Pancreas (tissue), 10 donors: ENCODE results near the gene SHOX. TPM values are rescaled to one million over a fixed set of nuclear protein-coding genes. Genes with fewer than 3 reads are reported as not detected.
"Not testable (repeated sequence)": the region's sequence is repeated elsewhere in the genome, so short reads cannot be mapped to it uniquely, and the experiment has no call there.

Experiments
- ATAC-seq, 4 donors: fragments of 200-7000 bp; cut with Tn5 transposase; one replicate each; pipeline versions ENCODE4 v1.8.0 to v1.9.1; 2020; ENCODE audit warnings: mild to moderate bottlenecking in 4 of 4, moderate library complexity in 4 of 4
- DNase-seq, 6 donors: peaks; one replicate each; pipeline ENCODE4 v3.0.0-alpha.2; 2020
- FAIRE-seq: peaks from 2 replicates; lab custom pipeline; 2012; peaks lifted over from hg19 to GRCh38; lab: Jason Lieb, UNC
- H3K27ac ChIP-seq, 4 donors: fragments of 200-600 bp; sonication (generic); 1 replicate in 3 of 4; 2 replicates in 1 of 4; pipeline versions ENCODE4 v1.5.0 to v1.8.0; 2020
- H3K27me3 ChIP-seq, 4 donors: fragments of 200-600 bp; one replicate each; pipeline ENCODE4 v1.8.0; 2021
- H3K36me3 ChIP-seq, 3 donors: fragments of 200-600 bp; sonication (generic) in 1 of 3; one replicate each; pipeline versions ENCODE4 v1.5.0 to v1.8.0; 2020 to 2021
- H3K4me1 ChIP-seq, 3 donors: fragments of 200-600 bp; one replicate each; pipeline ENCODE4 v1.8.0; 2021
- H3K4me3 ChIP-seq, 4 donors: fragments of 200-600 bp; sonication (generic) in 2 of 4; one replicate each; pipeline versions ENCODE4 v1.5.0 to v1.8.0; 2020 to 2021
- H3K9me3 ChIP-seq, 4 donors: fragments of 200-600 bp; one replicate each; pipeline ENCODE4 v1.8.0; 2021
- CTCF ChIP-seq, 4 donors: fragments of 200-600 bp; sonication (generic) in 3 of 4; IDR thresholded peaks; one replicate each; pipeline versions ENCODE4 v1.5.0 to v1.8.0; 2021; ENCODE audit warnings: antibody characterized with exemption in 4 of 4
- WGBS, 2 donors: extraction: QIAGEN DNeasy Blood & Tissue Kit; methylation state at CpG; one replicate each; pipeline ENCODE4 v1.1.7; 2013; 5-methylcytosine and 5-hydroxymethylcytosine counted together
- intact Hi-C, 3 donors: fragments of 100-400 bp; cut with DNase I; formaldehyde crosslinking; loops; one replicate each; pipeline versions ENCODE4 v1.11.1 to v1.14.2; 2022
- polyA plus RNA-seq, 2 donors: library from polyadenylated mRNA; stranded (reverse); fragments of 200-250 nt; gene quantifications; one replicate each; pipeline ENCODE4 v1.2.3, GENCODE V29; 2013
- total RNA-seq, 6 donors: library from RNA; stranded (reverse); fragmentation: NEBNext Ultra II Directional in 4 of 6; extraction: Animal tissue kit (Norgen Biotek cat#: 25700) in 4 of 6; gene quantifications; one replicate each; pipeline versions ENCODE4 v1.2.1 to v1.2.4, GENCODE V29; 2021 to 2023
- donor health status: healthy with polysubstance abuse.
- donor health status: DM: no; HTN: no; CAD: no; lungs with moderate emphysema.
- donor health status: DM: no; HTN: no; CAD: no.
- donor health status: control.
- donor health status: control.
- donor health status: Bipolar disorder and iron deficiency.
- donor health status: DM: yes; HTN: yes; CAD: no.
- donor health status: DM: no; HTN: no; CAD: no.
- donor health status: DM: no; HTN: no; CAD: no.
- donor health status: DM: yes; HTN: yes; CAD: no.

Gene SHOX
- total and polyA plus RNA-seq, 8 donors = not detected

GRCh38 chrX:619451-619811, 11.2 kb upstream of the SHOX start:
- 1 to 3% methylated on average over 9 to 23 of the region's 23 CpGs for WGBS, 2 donors
- no peak for FAIRE-seq

GRCh38 chrX:619812-620531, 10.6 kb upstream of the SHOX start:
- H3K9me3 ChIP-seq = no peaks in the 10 kb centered on the region
- DNase-seq (peak in 1 of 6 donors; percentile 67), FAIRE-seq (no peak), ATAC-seq (no peak)
- no peak for TF ChIP-seq CTCF (IDR thresholded peaks at IDR 0.05)
- H3K27ac ChIP-seq = no peak overlapping the region
- H3K4me1 ChIP-seq = no peaks in the 10 kb centered on the region
- no peak overlapping the region for H3K4me3 ChIP-seq
- intact Hi-C loops = no loop called here
- H3K27me3 ChIP-seq = peaks cover 0 to 23% (median 0%) of the 10 kb centered on the region in 4 donors
- H3K36me3 ChIP-seq = no peaks in the 10 kb centered on the region
- WGBS, 2 donors = 3% methylated on average over 47 to 48 of the region's 48 CpGs

More at GRCh38 chrX:619451-619811, 11.2 kb upstream of the SHOX start:
- Histone ChIP-seq H3K4me1 (no peaks in the 10 kb centered on the region), H3K9me3 (no peaks in the 10 kb centered on the region), H3K27me3 (peaks cover 0 to 23% (median 0%) of the 10 kb centered on the region in 4 donors), H3K36me3 (no peaks in the 10 kb centered on the region), H3K4me3 (no peak overlapping the region), H3K27ac (no peak overlapping the region)
- ATAC-seq (no peak), DNase-seq (peak in 1 of 6 donors; percentile 61)
- intact Hi-C loops = no loop called here
- no peak for TF ChIP-seq CTCF (IDR thresholded peaks at IDR 0.05)

DNA sequence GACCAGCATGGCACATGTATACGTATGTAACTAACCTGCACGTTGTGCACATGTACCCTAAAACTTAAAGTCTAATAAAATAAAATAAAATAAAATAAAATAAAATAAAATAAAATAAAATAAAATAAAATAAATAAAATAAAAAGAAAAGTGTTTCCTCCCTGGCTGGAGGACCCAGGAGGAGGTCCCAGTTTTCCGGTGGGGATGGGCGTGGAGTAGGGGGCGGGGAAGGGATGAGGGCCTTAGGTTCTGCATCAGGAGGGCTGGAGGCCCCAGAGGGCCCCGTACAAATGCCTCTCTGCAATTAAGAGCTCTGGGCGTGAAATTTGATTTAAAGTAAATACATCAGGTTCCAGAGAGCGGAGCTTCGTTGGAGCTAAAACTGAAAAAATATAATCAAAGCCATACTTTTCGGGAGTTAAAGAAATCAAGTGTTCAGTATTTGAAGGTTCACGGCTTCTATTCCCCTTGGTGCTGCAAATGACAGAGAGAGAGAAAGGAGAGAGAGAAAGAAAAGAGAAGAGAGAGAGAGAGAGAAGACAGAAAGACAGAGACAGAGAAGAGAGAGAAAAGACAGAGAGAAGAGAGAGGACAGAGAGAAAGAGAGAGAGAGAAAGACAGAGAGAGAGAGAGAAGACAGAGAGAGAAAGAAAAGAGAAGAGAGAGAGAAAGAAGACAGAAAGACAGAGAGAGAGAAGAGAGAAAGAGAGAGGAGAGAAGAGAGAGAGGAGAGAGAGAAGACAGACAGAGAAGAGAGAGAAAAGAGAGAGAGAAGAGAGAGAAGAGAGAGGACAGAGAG, 8.7 kb upstream of the SHOX start:
- TF ChIP-seq CTCF (IDR thresholded peaks at IDR 0.05) = no peak
- H3K9me3 ChIP-seq = no peaks in the 10 kb centered on the region
- DNase-seq = no peak
- H3K27ac ChIP-seq = no peak overlapping the region
- 11 to 12% methylated on average over 11 of the region's 11 CpGs for WGBS, 2 donors
- no peaks in the 10 kb centered on the region for H3K4me1 ChIP-seq
- intact Hi-C loops = no loop called here
- no peak for FAIRE-seq
- H3K27me3 ChIP-seq = peaks cover 0 to 23% (median 0%) of the 10 kb centered on the region in 4 donors
- H3K36me3 ChIP-seq = no peaks in the 10 kb centered on the region
- ATAC-seq = no peak
- H3K4me3 ChIP-seq = no peak overlapping the region

DNA sequence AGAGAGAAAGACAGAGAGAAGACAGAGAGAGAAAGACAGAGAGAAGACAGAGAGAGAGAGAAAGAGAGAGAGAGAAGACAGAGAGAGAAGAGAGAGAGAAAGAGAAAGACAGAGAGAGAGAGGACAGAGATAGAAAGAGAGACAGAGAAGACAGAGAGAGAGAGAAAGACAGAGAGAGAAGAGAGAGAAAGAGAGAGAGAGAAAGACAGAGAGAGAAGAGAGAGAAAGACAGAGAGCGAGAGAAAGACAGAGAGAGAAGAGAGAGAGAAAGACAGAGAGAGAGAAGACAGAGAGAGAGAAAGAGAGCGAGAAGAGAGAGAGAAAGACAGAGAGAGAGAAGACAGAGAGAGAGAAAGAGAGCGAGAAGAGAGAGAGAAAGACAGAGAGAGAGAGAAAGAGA, 7.8 kb upstream of the SHOX start:
- FAIRE-seq, H3K4me3 ChIP-seq, intact Hi-C loops, H3K9me3 ChIP-seq, H3K36me3 ChIP-seq, H3K27ac ChIP-seq, H3K4me1 ChIP-seq, DNase-seq, ATAC-seq: not testable (repeated sequence)
- WGBS, 2 donors = 26 to 40% methylated on average over 3 of the region's 3 CpGs
- H3K27me3 ChIP-seq = peaks cover 0 to 23% (median 0%) of the 10 kb centered on the region in 4 donors

- no peak for TF ChIP-seq CTCF (IDR thresholded peaks at IDR 0.05)
- Histone ChIP-seq H3K36me3 (no peaks in the 10 kb centered on the region), H3K9me3 (no peaks in the 10 kb centered on the region), H3K27ac (no peak overlapping the region), H3K27me3 (peaks cover 0 to 23% (median 0%) of the 10 kb centered on the region in 4 donors), H3K4me1 (no peaks in the 10 kb centered on the region), H3K4me3 (no peak overlapping the region)
- DNase-seq = no peak
- ATAC-seq = no peak
- no peak for FAIRE-seq
- WGBS, 2 donors = 3 to 5% methylated on average over 6 of the region's 6 CpGs
- intact Hi-C loops = no loop called here
Observed at GRCh38 chrX:623268-623598, 7.4 kb upstream of the SHOX start.
